ENCODE measurements around the gene RHBDD2.

RHBDD2 gene

DNA sequence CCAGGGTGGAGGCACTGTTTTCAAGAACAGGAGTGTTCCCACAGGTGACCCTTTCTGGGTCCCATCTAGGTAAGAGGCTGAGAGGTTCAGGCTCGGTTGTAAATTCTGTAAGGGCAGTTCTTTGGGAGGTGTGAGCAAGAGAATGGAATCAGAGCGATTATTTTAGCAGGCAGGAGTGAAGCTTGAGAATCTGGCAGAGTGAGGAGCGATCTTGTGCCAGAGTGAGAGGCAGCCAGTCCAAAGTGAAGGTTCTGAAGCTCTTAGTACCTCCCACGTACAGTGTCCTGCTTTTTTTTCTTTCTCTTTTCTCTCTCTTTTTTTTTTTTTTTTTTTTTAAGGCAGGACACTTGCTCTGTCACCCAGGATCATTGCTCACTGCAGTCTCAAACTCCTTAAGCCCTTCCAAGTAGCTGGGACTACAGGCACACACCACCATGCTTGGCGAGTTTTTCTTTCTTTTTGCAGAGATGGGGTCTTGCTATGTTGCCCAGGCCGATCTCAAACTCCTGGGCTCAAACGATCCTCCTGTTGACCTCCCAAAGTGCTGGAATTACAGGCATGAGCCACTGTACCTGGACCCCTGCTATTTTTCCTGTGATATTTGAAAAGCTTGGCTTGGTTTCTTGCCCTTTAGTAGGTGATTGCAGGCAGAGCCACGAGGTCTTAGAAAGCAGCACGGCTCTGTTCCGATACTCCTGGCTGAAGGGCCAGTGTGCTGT is 47.0 kb downstream of the RHBDD2 start:
- no peak for DNase-seq (ENCODE audit: low read depth, low spot score)
- H3K4me1 ChIP-seq (ENCODE audit: insufficient read depth, insufficient read length), result no peaks in the 10 kb centered on the region
- H3K4me3 ChIP-seq (ENCODE audit: insufficient read length, low read depth), result no peak overlapping the region
- H3K36me3 ChIP-seq (ENCODE audit: insufficient read depth, insufficient read length, low read length), result peaks cover 13% of the 10 kb centered on the region
- no peaks in the 10 kb centered on the region for H3K27me3 ChIP-seq (ENCODE audit: insufficient read depth, insufficient read length)
- no peaks in the 10 kb centered on the region; the same call in 1 of the 2 replicates for H3K9me3 ChIP-seq (ENCODE audit: insufficient read depth, low read length)
- H3K9ac ChIP-seq (ENCODE audit: insufficient read length, low read depth), result no peak overlapping the region
- no peak for TF ChIP-seq ZNF274 (IDR thresholded peaks at IDR 0.05; ENCODE audit: low read depth, low read length)
- TF ChIP-seq SUZ12 (IDR thresholded peaks at IDR 0.05; ENCODE audit: extremely low read depth, insufficient read depth, insufficient read length), result no peak
- TF ChIP-seq YY1 (IDR thresholded peaks at IDR 0.05; ENCODE audit: insufficient read depth, insufficient read length), result no peak

- DNase-seq (ENCODE audit: low read depth, low spot score), result no peak
- H3K9ac ChIP-seq (ENCODE audit: insufficient read length, low read depth), result no peak overlapping the region
- no peaks in the 10 kb centered on the region; the same call in 1 of the 2 replicates for H3K9me3 ChIP-seq (ENCODE audit: insufficient read depth, low read length)
- peaks cover 12% of the 10 kb centered on the region for H3K36me3 ChIP-seq (ENCODE audit: insufficient read depth, insufficient read length, low read length)
- no peak for TF ChIP-seq ZNF274 (IDR thresholded peaks at IDR 0.05; ENCODE audit: low read depth, low read length)
- TF ChIP-seq YY1 (IDR thresholded peaks at IDR 0.05; ENCODE audit: insufficient read depth, insufficient read length), result no peak
- no peak for TF ChIP-seq SUZ12 (IDR thresholded peaks at IDR 0.05; ENCODE audit: extremely low read depth, insufficient read depth, insufficient read length)
- no peak overlapping the region for H3K4me3 ChIP-seq (ENCODE audit: insufficient read length, low read depth)
- H3K27me3 ChIP-seq (ENCODE audit: insufficient read depth, insufficient read length), result no peaks in the 10 kb centered on the region
- H3K4me1 ChIP-seq (ENCODE audit: insufficient read depth, insufficient read length), result no peaks in the 10 kb centered on the region
Measured at GRCh38 chr7:75928568-75928914, 49.7 kb downstream of the RHBDD2 start.

GRCh38 chr7:75931680-75932079 is 52.8 kb downstream of the RHBDD2 start:
- H3K4me1 ChIP-seq (ENCODE audit: insufficient read depth, insufficient read length), result peaks cover 2% of the 10 kb centered on the region

GRCh38 chr7:75937958-75938786 is 59.3 kb downstream of the RHBDD2 start:
- Histone ChIP-seq H3K4me1 (ENCODE audit: insufficient read depth, insufficient read length) (peaks cover 6% of the 10 kb centered on the region), H3K36me3 (ENCODE audit: insufficient read depth, insufficient read length, low read length) (peaks cover 6% of the 10 kb centered on the region), H3K9ac (ENCODE audit: insufficient read length, low read depth) (peak overlapping the region; percentile 32), H3K27me3 (ENCODE audit: insufficient read depth, insufficient read length) (no peaks in the 10 kb centered on the region), H3K4me3 (ENCODE audit: insufficient read length, low read depth) (no peak overlapping the region), H3K9me3 (ENCODE audit: insufficient read depth, low read length) (no peaks in the 10 kb centered on the region)
- TF ChIP-seq ZNF274 (IDR thresholded peaks at IDR 0.05; ENCODE audit: low read depth, low read length), result no peak
- no peak for DNase-seq (ENCODE audit: low read depth, low spot score)

More at GRCh38 chr7:75931680-75932079, 52.8 kb downstream of the RHBDD2 start:
- no peak for TF ChIP-seq ZNF274 (IDR thresholded peaks at IDR 0.05; ENCODE audit: low read depth, low read length)
- no peak for TF ChIP-seq YY1 (IDR thresholded peaks at IDR 0.05; ENCODE audit: insufficient read depth, insufficient read length)
- TF ChIP-seq SUZ12 (IDR thresholded peaks at IDR 0.05; ENCODE audit: extremely low read depth, insufficient read depth, insufficient read length), result no peak
- DNase-seq (ENCODE audit: low read depth, low spot score), result no peak
- H3K9me3 ChIP-seq (ENCODE audit: insufficient read depth, low read length), result no peaks in the 10 kb centered on the region; the same call in 1 of the 2 replicates
- peaks cover 12% of the 10 kb centered on the region for H3K36me3 ChIP-seq (ENCODE audit: insufficient read depth, insufficient read length, low read length)
- no peak overlapping the region for H3K9ac ChIP-seq (ENCODE audit: insufficient read length, low read depth)
- no peaks in the 10 kb centered on the region for H3K27me3 ChIP-seq (ENCODE audit: insufficient read depth, insufficient read length)
- no peak overlapping the region for H3K4me3 ChIP-seq (ENCODE audit: insufficient read length, low read depth)

All from NT2/D1 (cell line).